Transverse colon (tissue), 3 donors: ENCODE results near the gene MAGI1.

Experiments
- EP300 ChIP-seq: sonication (generic); formaldehyde crosslinking; IDR thresholded peaks from one replicate; pipeline ENCODE4 v1.6.1; 2017; ENCODE audit warnings: antibody characterized with exemption, low read depth
- POLR2A ChIP-seq: fragments of 450-650 bp; IDR thresholded peaks from one replicate; pipeline ENCODE4 v1.6.1; 2016; ENCODE audit warnings: antibody characterized with exemption, mild to moderate bottlenecking, moderate library complexity
- TF ChIP-seq, protein P1 (sequence below), 5 experiments: fragments of 200-600 bp in 3 of 5; fragments of 450-650 bp in 2 of 5; sonication (generic) in 3 of 5; IDR thresholded peaks; 1 replicate in 2 of 5; 2 replicates in 3 of 5; pipeline ENCODE4 v1.5.1; 2016 to 2017; ENCODE audit warnings: antibody characterized with exemption in 5 of 5, inconsistent platforms in 3 of 5, mild to moderate bottlenecking in 2 of 5, moderate library complexity in 1 of 5

DNA sequence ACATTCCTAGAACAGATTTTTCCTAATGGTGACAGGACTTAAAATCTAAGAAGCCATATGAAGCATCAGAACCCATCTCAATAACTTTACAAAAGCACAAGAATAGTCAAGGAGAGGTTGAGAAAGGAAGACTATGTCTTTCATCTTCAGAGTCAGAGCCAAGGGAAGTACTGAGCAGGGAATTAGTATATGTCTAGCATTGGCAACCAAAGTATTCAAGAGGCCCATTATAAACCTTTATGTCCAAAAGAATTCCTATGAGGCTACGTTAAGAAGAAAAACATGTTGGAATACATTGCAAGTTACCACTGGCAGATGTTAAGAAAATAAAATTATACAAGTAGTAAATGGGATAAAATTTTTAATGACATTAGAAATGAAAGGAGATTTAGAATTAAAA is 150.5 kb downstream of the MAGI1 start:
- TF ChIP-seq, protein P1, sequence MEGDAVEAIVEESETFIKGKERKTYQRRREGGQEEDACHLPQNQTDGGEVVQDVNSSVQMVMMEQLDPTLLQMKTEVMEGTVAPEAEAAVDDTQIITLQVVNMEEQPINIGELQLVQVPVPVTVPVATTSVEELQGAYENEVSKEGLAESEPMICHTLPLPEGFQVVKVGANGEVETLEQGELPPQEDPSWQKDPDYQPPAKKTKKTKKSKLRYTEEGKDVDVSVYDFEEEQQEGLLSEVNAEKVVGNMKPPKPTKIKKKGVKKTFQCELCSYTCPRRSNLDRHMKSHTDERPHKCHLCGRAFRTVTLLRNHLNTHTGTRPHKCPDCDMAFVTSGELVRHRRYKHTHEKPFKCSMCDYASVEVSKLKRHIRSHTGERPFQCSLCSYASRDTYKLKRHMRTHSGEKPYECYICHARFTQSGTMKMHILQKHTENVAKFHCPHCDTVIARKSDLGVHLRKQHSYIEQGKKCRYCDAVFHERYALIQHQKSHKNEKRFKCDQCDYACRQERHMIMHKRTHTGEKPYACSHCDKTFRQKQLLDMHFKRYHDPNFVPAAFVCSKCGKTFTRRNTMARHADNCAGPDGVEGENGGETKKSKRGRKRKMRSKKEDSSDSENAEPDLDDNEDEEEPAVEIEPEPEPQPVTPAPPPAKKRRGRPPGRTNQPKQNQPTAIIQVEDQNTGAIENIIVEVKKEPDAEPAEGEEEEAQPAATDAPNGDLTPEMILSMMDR (IDR thresholded peaks at IDR 0.05) = no peak
- TF ChIP-seq EP300 (no peak), POLR2A (no peak)
